H1 (cell line): ENCODE measurements around the gene TM7SF3. TPM values are rescaled to one million over a fixed set of nuclear protein-coding genes. Genes with fewer than 3 reads are reported as not detected.

Source experiments
- CTCF ChIA-PET: fragments of 300-600 bp; sonication (Branson Sonifier 250); formaldehyde crosslinking; loops from one replicate; lab custom pipeline; 2021; ENCODE audit not compliant: partially characterized antibody; lab: Charles Lee
- POLR2A ChIA-PET: fragments of 300-600 bp; sonication (Branson Sonifier 250); formaldehyde crosslinking; loops from one replicate; lab custom pipeline; 2021; ENCODE audit warnings: inconsistent platforms; ENCODE audit not compliant: partially characterized antibody; lab: Charles Lee
- DNase-seq, 2 experiments: peaks; one replicate each; pipeline versions ENCODE4 v3.0.0 to v3.0.0-alpha.2; 2010 to 2022; ENCODE audit warnings: low spot score in 2 of 2, low read depth in 1 of 2, mixed read lengths in 1 of 2
- FAIRE-seq: peaks from 2 replicates; lab custom pipeline; 2011; peaks lifted over from hg19 to GRCh38; lab: Jason Lieb, UNC
- H2AFZ ChIP-seq: 2 replicates; pipeline ENCODE4 v1.8.1; 2012; ENCODE audit warnings: low read length, inconsistent platforms
- H2AK5ac ChIP-seq: 2 replicates; pipeline ENCODE4 v1.6.1; 2013; ENCODE audit warnings: low read depth, low read length
- H2BK120ac ChIP-seq: replicated peaks from 2 replicates; pipeline ENCODE3; 2013; ENCODE audit warnings: low read depth, low read length, inconsistent platforms
- H2BK12ac ChIP-seq: 2 replicates; pipeline ENCODE4 v1.6.1; 2013; ENCODE audit warnings: low read depth, low read length
- H2BK15ac ChIP-seq: 2 replicates; pipeline ENCODE4 v1.6.1; 2013; ENCODE audit warnings: low read length
- H2BK20ac ChIP-seq: 2 replicates; pipeline ENCODE4 v1.6.1; 2013; ENCODE audit warnings: low read length
- H2BK5ac ChIP-seq: 2 replicates; pipeline ENCODE4 v1.6.1; 2013; ENCODE audit warnings: low read depth, low read length
- H3K14ac ChIP-seq: 2 replicates; pipeline ENCODE4 v1.6.1; 2013; ENCODE audit warnings: inconsistent platforms; ENCODE audit not compliant: insufficient read length
- H3K18ac ChIP-seq: 2 replicates; pipeline ENCODE4 v1.6.1; 2013; ENCODE audit warnings: low read length; ENCODE audit errors: extremely low read depth
- H3K23ac ChIP-seq: 2 replicates; pipeline ENCODE4 v1.6.1; 2013; ENCODE audit warnings: inconsistent platforms; ENCODE audit not compliant: insufficient read length
- H3K23me2 ChIP-seq: 2 replicates; pipeline ENCODE4 v1.6.1; 2013; ENCODE audit warnings: low read depth, low read length
- H3K27ac ChIP-seq: 2 replicates; pipeline ENCODE4 v1.6.1; 2011; ENCODE audit warnings: low read depth, low read length, inconsistent platforms
- H3K27me3 ChIP-seq, 4 experiments: replicated peaks in 1 of 4; 1 replicate in 1 of 4; 2 replicates in 3 of 4; pipeline versions ENCODE4 v1.6.1 to v1.8.1; 2011 to 2013; ENCODE audit warnings: low read length in 3 of 4, mild to moderate bottlenecking in 3 of 4, inconsistent platforms in 2 of 4, mixed read lengths in 2 of 4, moderate library complexity in 1 of 4; ENCODE audit not compliant: control insufficient read depth in 3 of 4, insufficient read depth in 3 of 4; ENCODE audit errors: extremely low read depth in 1 of 4
- H3K36me3 ChIP-seq, 4 experiments: 2 replicates each; pipeline versions ENCODE4 v1.6.1 to v1.8.1; 2011 to 2013; ENCODE audit warnings: mild to moderate bottlenecking in 4 of 4, low read length in 3 of 4, moderate library complexity in 2 of 4, control low read depth in 1 of 4, inconsistent platforms in 1 of 4; ENCODE audit not compliant: insufficient read depth in 4 of 4, control insufficient read depth in 2 of 4
- H3K4ac ChIP-seq: replicated peaks from 2 replicates; pipeline ENCODE3; 2013; ENCODE audit warnings: low read length, low read depth, mixed read lengths, inconsistent platforms; ENCODE audit not compliant: insufficient read length
- H3K4me1 ChIP-seq, 4 experiments: replicated peaks in 1 of 4; 1 replicate in 1 of 4; 2 replicates in 3 of 4; pipeline versions ENCODE4 v1.6.1 to v1.8.1; 2011 to 2013; ENCODE audit warnings: low read length in 3 of 4, inconsistent platforms in 2 of 4, mixed read lengths in 1 of 4; ENCODE audit not compliant: insufficient read depth in 4 of 4, control insufficient read depth in 3 of 4
- H3K4me2 ChIP-seq, 2 experiments: 2 replicates each; pipeline versions ENCODE4 v1.6.1 to v1.8.1; 2011 to 2013; ENCODE audit warnings: low read depth in 2 of 2, low read length in 2 of 2, control low read depth in 1 of 2, inconsistent platforms in 1 of 2, mild to moderate bottlenecking in 1 of 2; ENCODE audit not compliant: insufficient read depth in 1 of 2
- H3K4me3 ChIP-seq, 4 experiments: fragments of 200-600, 300-600 bp in 1 of 4; sonication (generic), shearing (Covaris generic), sonication (Bioruptor Twin) in 1 of 4; 2 replicates each; pipeline versions ENCODE4 v1.5.1 to v1.8.1; 2011 to 2016; ENCODE audit warnings: low read length in 4 of 4, low read depth in 3 of 4, control low read depth in 2 of 4, inconsistent platforms in 2 of 4, mild to moderate bottlenecking in 2 of 4, mixed read lengths in 1 of 4, moderate library complexity in 1 of 4; ENCODE audit not compliant: insufficient read depth in 2 of 4; ENCODE audit errors: extremely low read depth in 1 of 4
- H3K56ac ChIP-seq: replicated peaks from 2 replicates; pipeline ENCODE3; 2013; ENCODE audit warnings: low read depth, mild to moderate bottlenecking, mixed read lengths, low read length, inconsistent platforms; ENCODE audit not compliant: insufficient read length
- H3K79me1 ChIP-seq: 2 replicates; pipeline ENCODE4 v1.6.1; 2013; ENCODE audit warnings: low read depth, low read length, control low read depth
- H3K79me2 ChIP-seq, 2 experiments: 2 replicates each; pipeline versions ENCODE4 v1.6.1 to v1.8.1; 2012 to 2013; ENCODE audit warnings: low read length in 2 of 2, mild to moderate bottlenecking in 2 of 2, inconsistent platforms in 1 of 2; ENCODE audit not compliant: insufficient read depth in 2 of 2, control insufficient read depth in 1 of 2
- H3K9ac ChIP-seq, 4 experiments: replicated peaks in 1 of 4; 1 replicate in 1 of 4; 2 replicates in 3 of 4; pipeline versions ENCODE4 v1.6.1 to v1.8.1; 2011 to 2013; ENCODE audit warnings: low read depth in 3 of 4, low read length in 3 of 4, control low read depth in 2 of 4, mild to moderate bottlenecking in 2 of 4, moderate library complexity in 2 of 4, inconsistent platforms in 1 of 4; ENCODE audit errors: extremely low read depth in 1 of 4
- H3K9me3 ChIP-seq, 2 experiments: 2 replicates each; pipeline versions ENCODE4 v1.6.1 to v1.8.1; 2012 to 2013; ENCODE audit warnings: mild to moderate bottlenecking in 2 of 2, moderate library complexity in 2 of 2, control low read depth in 1 of 2, inconsistent platforms in 1 of 2, low read depth in 1 of 2, low read length in 1 of 2, mixed read lengths in 1 of 2; ENCODE audit not compliant: insufficient read depth in 2 of 2
- H4K20me1 ChIP-seq, 2 experiments: replicated peaks in 1 of 2; 2 replicates each; pipeline versions ENCODE3 to v1.8.1; 2011 to 2013; ENCODE audit warnings: inconsistent platforms in 2 of 2, low read length in 2 of 2, mild to moderate bottlenecking in 1 of 2; ENCODE audit not compliant: insufficient read depth in 2 of 2, control insufficient read depth in 1 of 2
- H4K5ac ChIP-seq: 2 replicates; pipeline ENCODE4 v1.6.1; 2013; ENCODE audit warnings: low read length, low read depth, mixed read lengths, inconsistent platforms; ENCODE audit not compliant: insufficient read length
- H4K8ac ChIP-seq: 2 replicates; pipeline ENCODE4 v1.8.0; 2013; ENCODE audit warnings: mild to moderate bottlenecking, moderate library complexity, low read length, inconsistent platforms; ENCODE audit not compliant: insufficient read depth; ENCODE audit errors: extremely low read depth
- H4K91ac ChIP-seq: replicated peaks from 2 replicates; pipeline ENCODE3; 2013; ENCODE audit warnings: low read length, mixed read lengths, inconsistent platforms; ENCODE audit not compliant: insufficient read length
- BCL11A ChIP-seq, 2 experiments: IDR thresholded peaks; one replicate each; pipeline ENCODE4 v1.6.1; 2011; ENCODE audit warnings: low read depth in 2 of 2, low read length in 2 of 2, mild to moderate bottlenecking in 2 of 2
- CTBP2 ChIP-seq: IDR thresholded peaks from 2 replicates; pipeline ENCODE4 v1.7.0; 2011; ENCODE audit warnings: borderline replicate concordance, mild to moderate bottlenecking, moderate library complexity, mixed read lengths, low read length; ENCODE audit not compliant: insufficient read depth, insufficient read length
- GTF2F1 ChIP-seq: IDR thresholded peaks from 2 replicates; pipeline ENCODE4 v1.6.1; 2012; ENCODE audit warnings: low read depth, low read length, improper control_type of control experiment, borderline replicate concordance
- MAX ChIP-seq: IDR thresholded peaks from 2 replicates; pipeline ENCODE4 v1.6.1; 2012; ENCODE audit warnings: inconsistent platforms
- NANOG ChIP-seq: IDR thresholded peaks from 2 replicates; pipeline ENCODE4 v1.6.1; 2011; ENCODE audit warnings: low read length, low read depth, mild to moderate bottlenecking, inconsistent platforms; ENCODE audit not compliant: insufficient read depth, poor library complexity, severe bottlenecking
- RNF2 ChIP-seq: fragments of 200-900, 300-1000 bp; sonication (generic); IDR thresholded peaks from 2 replicates; pipeline ENCODE4 v1.7.1; 2016; ENCODE audit warnings: borderline replicate concordance, low read depth, mild to moderate bottlenecking, antibody characterized with exemption, low read length; ENCODE audit not compliant: poor library complexity, severe bottlenecking; ENCODE audit errors: missing control alignments
- SIN3A ChIP-seq, 2 experiments: IDR thresholded peaks in 1 of 2; conservative IDR thresholded peaks in 1 of 2; 2 replicates each; pipeline ENCODE4 v1.6.1; 2011 to 2012; ENCODE audit warnings: low read length in 2 of 2, improper control_type of control experiment in 1 of 2, low read depth in 1 of 2, mild to moderate bottlenecking in 1 of 2
- SP1 ChIP-seq: IDR thresholded peaks from 2 replicates; pipeline ENCODE4 v1.6.1; 2011; ENCODE audit warnings: low read depth, low read length
- SUZ12 ChIP-seq: fragments of 200-600 bp; sonication (generic); IDR thresholded peaks from 2 replicates; pipeline ENCODE4 v1.6.1; 2012; ENCODE audit warnings: mild to moderate bottlenecking, inconsistent platforms, low read length, moderate library complexity, mixed read lengths
- TAF1 ChIP-seq: IDR thresholded peaks from 2 replicates; pipeline ENCODE4 v1.6.1; 2011; ENCODE audit warnings: mild to moderate bottlenecking, low read depth, low read length
- TBP ChIP-seq: IDR thresholded peaks from 2 replicates; pipeline ENCODE4 v1.6.1; 2011; ENCODE audit warnings: low read depth, low read length, improper control_type of control experiment
- ZNF274 ChIP-seq: IDR thresholded peaks from 2 replicates; pipeline ENCODE4 v1.7.0; 2012; ENCODE audit warnings: low read length, borderline replicate concordance; ENCODE audit errors: extremely low read depth
- polyA plus RNA-seq, 7 experiments: library from polyadenylated mRNA; depleted of rRNA in 3 of 7; stranded (reverse) in 5 of 7; unstranded in 2 of 7; fragments of >200 nt in 5 of 7; fragments of 200-250 nt in 2 of 7; gene quantifications; 1 replicate in 5 of 7; 2 replicates in 1 of 7; 4 replicates in 1 of 7; pipeline versions ENCODE4 v1.2.1 to v1.2.3, GENCODE V29; 2011 to 2013; ENCODE audit warnings: missing spikeins in 2 of 7, mixed read lengths in 2 of 7
- total RNA-seq: library from RNA; stranded (reverse); fragmentation: NEBNext Ultra II Directional; extraction: Animal tissue kit (Norgen Biotek cat#: 25700); gene quantifications from 2 replicates; pipeline ENCODE4 v1.2.1, GENCODE V29; 2021

Gene TM7SF3
- total and polyA plus RNA-seq, 2 of the 8 experiments (the other 6 are each of a cell fraction or from before 2014, with no cell fraction given) = 57.9 to 77.2 TPM

DNA sequence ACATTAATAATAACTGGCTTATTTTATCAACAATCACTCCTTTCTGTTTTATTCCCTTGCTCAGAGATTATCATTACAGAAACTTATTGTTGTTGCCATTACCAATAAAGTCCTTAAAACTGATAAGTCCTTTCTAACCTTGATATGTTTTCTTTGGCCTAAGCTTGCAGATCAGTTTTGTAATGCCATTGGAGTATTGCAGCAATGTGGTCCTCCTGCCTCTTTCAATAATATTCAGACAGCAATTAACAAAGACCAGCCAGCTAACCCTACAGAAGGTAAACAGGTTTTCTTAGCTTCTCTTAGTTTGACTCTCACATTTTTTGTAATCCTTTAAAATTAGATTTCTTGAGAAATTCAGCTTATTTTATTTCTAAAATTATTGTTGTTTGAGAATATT is 12.1 kb upstream of the TM7SF3 start:
- H2BK120ac ChIP-seq = no peak overlapping the region
- no peak overlapping the region for H2BK15ac ChIP-seq
- peaks cover 1 to 2% of the 10 kb centered on the region in 2 experiments for H4K20me1 ChIP-seq
- no peaks in the 10 kb centered on the region for H3K27me3 ChIP-seq
- H3K23ac ChIP-seq = no peak overlapping the region
- DNase-seq = no peak
- H3K4me3 ChIP-seq = no peak overlapping the region
- H3K79me1 ChIP-seq = no peaks in the 10 kb centered on the region
- no peak overlapping the region for H3K4me2 ChIP-seq
- H3K9me3 ChIP-seq = no peaks in the 10 kb centered on the region
- no peak overlapping the region for H2BK12ac ChIP-seq
- no peak overlapping the region for H3K27ac ChIP-seq
- H4K91ac ChIP-seq = no peak overlapping the region
- H2AK5ac ChIP-seq = no peak overlapping the region
- peaks cover 6 to 38% (median 22%) of the 10 kb centered on the region in 4 experiments for H3K36me3 ChIP-seq
- no peaks in the 10 kb centered on the region; the same call in 1 of the 2 replicates for H3K23me2 ChIP-seq
- H3K79me2 ChIP-seq = peaks cover 4 to 36% of the 10 kb centered on the region in 2 experiments; a peak in 3 of 4 replicates
- H4K8ac ChIP-seq = no peak overlapping the region
- H3K18ac ChIP-seq = no peak overlapping the region
- no peak overlapping the region for H2BK5ac ChIP-seq
- POLR2A ChIA-PET = interaction anchor here (0.7 kb wide), 1 partner anchor 265 kb away, joined by 3 read pairs; no protein-coding TSS in a partner anchor
- peaks cover 0 to 10% (median 0%) of the 10 kb centered on the region in 4 experiments; a peak in 2 of 7 replicates for H3K4me1 ChIP-seq
- H2BK20ac ChIP-seq = no peak overlapping the region
- H3K4ac ChIP-seq = no peak overlapping the region
- no peak for FAIRE-seq
- no peak overlapping the region for H3K14ac ChIP-seq
- CTCF ChIA-PET = interaction anchor here (1.2 to 1.6 kb wide), 3 partner anchors 10 to 280 kb away, joined by 3 to 4 read pairs (median 4); no protein-coding TSS in a partner anchor
- no peak overlapping the region for H3K9ac ChIP-seq
- H3K56ac ChIP-seq = no peak overlapping the region
- H2AFZ ChIP-seq = no peak overlapping the region
- TF ChIP-seq TBP = no peak
- TF ChIP-seq TAF1 = no peak
- no peak for TF ChIP-seq BCL11A (IDR thresholded peaks at IDR 0.05; ENCODE audit: low read depth in 2 of 2, low read length in 2 of 2)
- no peak for TF ChIP-seq ZNF274
- TF ChIP-seq MAX = no peak
- TF ChIP-seq SIN3A (conservative IDR thresholded peaks at IDR 0.05 in 1 of 2, IDR thresholded peaks at IDR 0.05 in 1 of 2; ENCODE audit: low read depth in 1 of 2, low read length in 2 of 2) = no peak
- TF ChIP-seq CTBP2 = no peak
- no peak for TF ChIP-seq RNF2
- TF ChIP-seq NANOG = no peak
- no peak for TF ChIP-seq GTF2F1
- no peak for TF ChIP-seq SUZ12
- no peak for TF ChIP-seq SP1
- H4K5ac ChIP-seq = no peak overlapping the region
